MM.1S (cell line): Measurements from ENCODE around the gene SENP8.
"Not testable (repeated sequence)": the region's sequence is repeated elsewhere in the genome, so short reads cannot be mapped to it uniquely, and the experiment has no call there.

Experiments
- EZH2 ChIP-seq: fragments of 300-600 bp; sonication (generic); optimal IDR thresholded peaks from 2 replicates; pipeline ENCODE3; 2017; ENCODE audit warnings: low read depth, mild to moderate bottlenecking, antibody characterized with exemption, low read length, mixed read lengths
- EZH2phosphoT487 ChIP-seq: fragments of 300-600 bp; sonication (generic); IDR thresholded peaks from 2 replicates; pipeline ENCODE4 v1.6.1; 2018; ENCODE audit warnings: antibody characterized with exemption, low read length
- TF ChIP-seq, protein P1 (sequence below): fragments of 300-600 bp; sonication (generic); IDR thresholded peaks from 2 replicates; pipeline ENCODE4 v1.5.1; 2016; ENCODE audit warnings: antibody characterized with exemption, low read length, mixed read lengths

DNA sequence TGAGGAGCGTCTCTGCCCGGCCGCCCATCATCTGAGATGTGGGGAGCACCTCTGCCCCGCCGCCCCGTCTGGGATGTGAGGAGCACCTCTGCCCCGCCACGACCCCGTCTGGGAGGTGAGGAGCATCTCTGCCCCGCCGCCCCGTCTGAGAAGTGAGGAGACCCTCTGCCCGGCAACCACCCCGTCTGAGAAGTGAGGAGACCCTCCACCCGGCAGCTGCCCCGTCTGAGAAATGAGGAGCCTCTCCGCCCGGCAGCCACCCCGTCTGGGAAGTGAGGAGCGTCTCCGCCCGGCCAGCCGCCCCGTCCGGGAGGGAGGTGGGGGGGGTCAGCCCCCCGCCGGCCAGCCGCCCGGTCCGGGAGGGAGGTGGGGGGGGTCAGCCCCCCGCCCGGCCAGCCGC is 17.7 kb upstream of the SENP8 start:
- TF ChIP-seq, protein P1, sequence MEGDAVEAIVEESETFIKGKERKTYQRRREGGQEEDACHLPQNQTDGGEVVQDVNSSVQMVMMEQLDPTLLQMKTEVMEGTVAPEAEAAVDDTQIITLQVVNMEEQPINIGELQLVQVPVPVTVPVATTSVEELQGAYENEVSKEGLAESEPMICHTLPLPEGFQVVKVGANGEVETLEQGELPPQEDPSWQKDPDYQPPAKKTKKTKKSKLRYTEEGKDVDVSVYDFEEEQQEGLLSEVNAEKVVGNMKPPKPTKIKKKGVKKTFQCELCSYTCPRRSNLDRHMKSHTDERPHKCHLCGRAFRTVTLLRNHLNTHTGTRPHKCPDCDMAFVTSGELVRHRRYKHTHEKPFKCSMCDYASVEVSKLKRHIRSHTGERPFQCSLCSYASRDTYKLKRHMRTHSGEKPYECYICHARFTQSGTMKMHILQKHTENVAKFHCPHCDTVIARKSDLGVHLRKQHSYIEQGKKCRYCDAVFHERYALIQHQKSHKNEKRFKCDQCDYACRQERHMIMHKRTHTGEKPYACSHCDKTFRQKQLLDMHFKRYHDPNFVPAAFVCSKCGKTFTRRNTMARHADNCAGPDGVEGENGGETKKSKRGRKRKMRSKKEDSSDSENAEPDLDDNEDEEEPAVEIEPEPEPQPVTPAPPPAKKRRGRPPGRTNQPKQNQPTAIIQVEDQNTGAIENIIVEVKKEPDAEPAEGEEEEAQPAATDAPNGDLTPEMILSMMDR: not testable (repeated sequence)
- TF ChIP-seq EZH2, EZH2phosphoT487: not testable (repeated sequence)
